Measurements from ENCODE around the gene EIPR1. TPM values are rescaled to one million over a fixed set of nuclear protein-coding genes. Genes with fewer than 3 reads are reported as not detected.
"Not testable (repeated sequence)": the region's sequence is repeated elsewhere in the genome, so short reads cannot be mapped to it uniquely, and the experiment has no call there.

EIPR1 gene
- total and polyA plus RNA-seq, 2 donors, result 21.3 to 31.9 TPM

DNA sequence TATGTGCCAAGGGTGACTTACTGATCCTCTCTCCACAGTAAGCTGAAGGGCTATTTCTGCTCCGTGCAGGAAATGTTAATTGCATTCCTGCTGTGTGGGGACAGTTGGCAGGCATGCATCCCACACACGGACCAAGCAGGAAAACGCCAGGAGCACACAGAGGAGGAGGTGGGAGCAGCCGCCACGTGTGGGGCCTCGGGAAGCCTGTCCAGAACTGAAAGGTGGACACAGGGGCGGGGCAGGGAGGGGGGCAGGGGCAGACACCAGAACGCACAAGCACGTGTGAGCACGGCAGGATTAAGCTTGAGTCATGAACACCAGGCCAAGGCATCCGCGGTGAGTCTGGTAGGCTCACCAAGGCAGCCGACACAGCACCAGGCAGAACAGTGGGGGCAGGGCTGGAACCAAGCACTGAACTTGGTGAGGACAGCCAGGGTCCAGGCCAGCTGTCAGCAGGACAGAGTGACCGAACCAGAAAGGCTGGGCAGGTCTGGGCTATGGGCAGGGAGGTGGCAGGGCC lies 177.1 kb downstream of the EIPR1 start:
- peaks cover 15 to 20% of the 10 kb centered on the region in 2 donors for H3K36me3 ChIP-seq (ENCODE audit: control insufficient read depth in 2 of 2, insufficient read depth in 2 of 2, low read length in 1 of 2)
- peaks cover 0 to 4% of the 10 kb centered on the region in 2 donors for H3K4me1 ChIP-seq (ENCODE audit: control insufficient read depth in 2 of 2, insufficient read depth in 2 of 2, low read length in 2 of 2)
- H3K27ac ChIP-seq (ENCODE audit: low read depth in 1 of 2, low read length in 1 of 2), result no peak overlapping the region
- H3K9me3 ChIP-seq (ENCODE audit: control insufficient read depth in 2 of 2, insufficient read depth in 1 of 2, low read length in 1 of 2), result no peaks in the 10 kb centered on the region
- no peak for DNase-seq (ENCODE audit: low read depth in 6 of 9, low spot score in 9 of 9)
- WGBS, result 87% methylated on average over 14 of the region's 14 CpGs
- no peak overlapping the region for H3K4me3 ChIP-seq (ENCODE audit: low read length in 2 of 2)
- H3K27me3 ChIP-seq (ENCODE audit: control insufficient read depth in 2 of 2, insufficient read depth in 1 of 2, low read length in 1 of 2), result no peaks in the 10 kb centered on the region

DNA sequence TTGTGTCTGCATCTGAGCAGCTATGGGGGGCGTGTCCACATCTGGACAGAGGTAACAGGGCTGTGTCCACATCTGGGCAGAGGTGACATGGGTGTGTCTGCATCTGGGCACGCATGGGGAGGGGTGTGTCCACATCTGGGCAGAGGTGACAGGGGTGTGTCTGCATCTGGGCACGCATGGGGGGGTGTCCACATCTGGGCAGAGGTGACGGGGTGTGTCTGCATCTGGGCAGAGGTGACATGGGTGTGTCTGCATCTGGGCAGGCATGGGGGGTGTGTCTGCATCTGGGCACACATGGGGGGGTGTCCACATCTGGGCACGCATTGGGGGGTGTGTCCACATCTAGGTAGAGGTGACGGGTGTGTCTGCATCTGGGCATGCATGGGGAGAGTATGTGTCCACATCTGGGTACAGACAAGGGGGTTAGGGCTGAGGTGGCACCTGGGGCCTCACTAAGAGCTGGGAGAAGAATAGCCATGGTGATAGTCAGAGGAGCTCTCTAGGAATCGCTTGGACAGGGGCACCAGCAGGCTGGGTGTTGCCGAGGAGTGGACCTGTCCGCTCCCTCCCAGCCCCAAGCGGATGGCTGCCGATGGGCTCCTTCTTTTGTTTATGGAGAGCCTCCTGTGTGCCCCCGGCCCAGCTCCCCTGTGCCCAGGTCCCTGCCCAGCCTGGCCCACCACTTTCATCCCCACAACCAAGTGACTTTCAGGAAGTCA lies 177.8 kb downstream of the EIPR1 start:
- no peak for DNase-seq (ENCODE audit: low read depth in 6 of 9, low spot score in 9 of 9)
- H3K4me3 ChIP-seq (ENCODE audit: low read length in 2 of 2), result no peak overlapping the region
- no peak overlapping the region for H3K27ac ChIP-seq (ENCODE audit: low read depth in 1 of 2, low read length in 1 of 2)
- peaks cover 0 to 2% of the 10 kb centered on the region in 2 donors for H3K4me1 ChIP-seq (ENCODE audit: control insufficient read depth in 2 of 2, insufficient read depth in 2 of 2, low read length in 2 of 2)
- WGBS, result 87% methylated on average over 12 of the region's 12 CpGs
- H3K9me3 ChIP-seq (ENCODE audit: control insufficient read depth in 2 of 2, insufficient read depth in 1 of 2, low read length in 1 of 2), result no peaks in the 10 kb centered on the region
- no peaks in the 10 kb centered on the region for H3K27me3 ChIP-seq (ENCODE audit: control insufficient read depth in 2 of 2, insufficient read depth in 1 of 2, low read length in 1 of 2)
- H3K36me3 ChIP-seq (ENCODE audit: control insufficient read depth in 2 of 2, insufficient read depth in 2 of 2, low read length in 1 of 2), result peaks cover 20 to 21% of the 10 kb centered on the region in 2 donors

DNA sequence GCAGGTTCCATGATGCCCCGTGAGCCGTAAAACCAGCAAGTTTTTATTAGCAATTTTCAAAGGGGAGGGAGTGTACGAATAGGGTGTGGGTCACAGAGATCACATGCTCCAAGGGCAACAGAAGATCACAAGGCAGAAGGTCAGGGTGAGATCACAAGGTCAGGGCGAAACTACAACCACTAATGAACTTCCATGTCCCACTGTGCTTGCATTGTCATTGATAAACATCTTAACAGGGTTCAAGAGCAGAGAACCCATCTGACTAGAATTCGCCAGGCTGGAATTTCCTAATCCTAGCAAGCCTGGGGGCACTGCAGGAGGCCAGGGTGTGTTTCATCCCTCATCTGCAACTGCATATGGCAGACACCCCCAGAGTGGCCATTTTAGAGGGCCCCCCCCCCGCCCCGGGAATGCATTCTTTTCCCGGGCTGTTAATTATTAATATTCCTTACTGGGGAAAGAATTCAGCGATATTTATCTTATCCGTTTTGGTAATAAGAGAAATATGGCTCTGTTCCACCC lies 178.9 kb downstream of the EIPR1 start:
- H3K36me3 ChIP-seq (ENCODE audit: control insufficient read depth in 2 of 2, insufficient read depth in 2 of 2, low read length in 1 of 2), result peaks cover 22 to 26% of the 10 kb centered on the region in 2 donors
- not testable (repeated sequence) for H3K4me3 ChIP-seq (ENCODE audit: low read length in 2 of 2); H3K27me3 ChIP-seq (ENCODE audit: control insufficient read depth in 2 of 2, insufficient read depth in 1 of 2, low read length in 1 of 2); H3K27ac ChIP-seq (ENCODE audit: low read depth in 1 of 2, low read length in 1 of 2); H3K4me1 ChIP-seq (ENCODE audit: control insufficient read depth in 2 of 2, insufficient read depth in 2 of 2, low read length in 2 of 2); DNase-seq (ENCODE audit: low read depth in 6 of 9, low spot score in 9 of 9); H3K9me3 ChIP-seq (ENCODE audit: control insufficient read depth in 2 of 2, insufficient read depth in 1 of 2, low read length in 1 of 2)
- 78% methylated on average over 10 of the region's 10 CpGs for WGBS

DNA sequence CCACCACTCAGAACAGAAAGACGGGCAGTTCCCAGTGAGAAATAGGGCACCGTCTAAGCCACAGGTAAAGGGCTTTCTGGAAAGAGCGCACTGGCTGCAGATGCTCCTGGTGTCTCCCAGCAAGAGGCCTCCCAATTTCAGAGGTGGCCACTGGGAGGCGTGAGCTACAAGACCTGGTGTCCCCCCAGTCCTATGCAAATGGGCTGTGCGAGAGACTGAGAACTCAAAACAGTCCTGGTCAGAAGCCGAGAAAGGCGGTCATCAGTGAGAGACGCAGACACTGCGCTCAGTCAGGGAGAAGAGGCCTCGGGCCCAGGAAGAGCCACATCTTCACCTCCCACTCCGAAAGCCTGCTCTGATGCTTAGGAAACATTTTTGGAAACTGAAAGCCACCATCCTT lies 179.5 kb downstream of the EIPR1 start:
- 97% methylated on average over 11 of the region's 11 CpGs for WGBS
- no peak for DNase-seq (ENCODE audit: low read depth in 6 of 9, low spot score in 9 of 9)
- no peaks in the 10 kb centered on the region for H3K9me3 ChIP-seq (ENCODE audit: control insufficient read depth in 2 of 2, insufficient read depth in 1 of 2, low read length in 1 of 2)
- no peaks in the 10 kb centered on the region for H3K4me1 ChIP-seq (ENCODE audit: control insufficient read depth in 2 of 2, insufficient read depth in 2 of 2, low read length in 2 of 2)
- no peaks in the 10 kb centered on the region for H3K27me3 ChIP-seq (ENCODE audit: control insufficient read depth in 2 of 2, insufficient read depth in 1 of 2, low read length in 1 of 2)
- peaks cover 22 to 32% of the 10 kb centered on the region in 2 donors for H3K36me3 ChIP-seq (ENCODE audit: control insufficient read depth in 2 of 2, insufficient read depth in 2 of 2, low read length in 1 of 2)
- H3K27ac ChIP-seq (ENCODE audit: low read depth in 1 of 2, low read length in 1 of 2), result no peak overlapping the region
- no peak overlapping the region for H3K4me3 ChIP-seq (ENCODE audit: low read length in 2 of 2)

DNA sequence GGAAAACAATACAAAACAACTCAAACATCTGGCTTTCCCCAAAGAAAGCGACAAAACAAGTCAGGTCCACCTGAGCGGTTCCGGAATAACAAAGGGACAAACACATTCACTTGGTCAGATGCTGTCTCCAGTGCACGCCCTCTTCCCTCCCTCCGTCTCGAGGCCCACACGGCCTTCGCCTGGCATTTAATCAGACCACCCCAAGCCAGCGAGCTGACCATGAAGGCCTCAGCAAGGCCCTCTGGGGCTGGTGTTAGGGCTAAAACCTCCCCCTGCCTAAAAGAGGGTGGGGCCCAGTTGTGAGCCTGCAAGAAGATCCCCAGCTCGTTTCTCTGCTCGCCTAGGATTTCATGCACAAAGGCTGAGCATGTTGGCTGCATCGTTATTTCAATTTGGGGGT lies 180.3 kb downstream of the EIPR1 start:
- no peak overlapping the region for H3K4me3 ChIP-seq (ENCODE audit: low read length in 2 of 2)
- no peaks in the 10 kb centered on the region for H3K9me3 ChIP-seq (ENCODE audit: control insufficient read depth in 2 of 2, insufficient read depth in 1 of 2, low read length in 1 of 2)
- WGBS, result 79% methylated on average over 12 of the region's 12 CpGs
- no peak for DNase-seq (ENCODE audit: low read depth in 6 of 9, low spot score in 9 of 9)
- H3K27ac ChIP-seq (ENCODE audit: low read depth in 1 of 2, low read length in 1 of 2), result no peak overlapping the region
- H3K4me1 ChIP-seq (ENCODE audit: control insufficient read depth in 2 of 2, insufficient read depth in 2 of 2, low read length in 2 of 2), result no peaks in the 10 kb centered on the region
- H3K27me3 ChIP-seq (ENCODE audit: control insufficient read depth in 2 of 2, insufficient read depth in 1 of 2, low read length in 1 of 2), result no peaks in the 10 kb centered on the region
- H3K36me3 ChIP-seq (ENCODE audit: control insufficient read depth in 2 of 2, insufficient read depth in 2 of 2, low read length in 1 of 2), result peaks cover 28 to 40% of the 10 kb centered on the region in 2 donors

DNA sequence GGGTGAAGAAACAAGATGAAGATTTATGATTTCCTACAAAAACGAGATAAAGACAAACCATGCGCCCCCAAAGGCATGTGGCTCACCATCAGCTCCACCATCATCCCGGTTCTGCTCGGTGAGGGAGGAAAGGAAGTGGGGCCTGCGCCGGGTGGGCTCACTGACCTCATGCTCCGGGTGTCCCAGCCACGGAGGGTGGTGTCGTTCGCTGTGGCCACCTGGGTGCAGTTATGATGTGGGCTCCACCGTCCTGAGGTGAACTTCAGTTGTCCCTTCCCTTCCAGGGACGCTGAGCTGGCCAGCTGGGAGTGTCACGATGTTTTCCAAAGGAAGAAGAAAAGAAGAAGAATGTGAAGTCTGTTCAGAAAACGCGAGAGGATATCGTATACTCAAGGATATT lies 180.9 kb downstream of the EIPR1 start:
- H3K36me3 ChIP-seq (ENCODE audit: control insufficient read depth in 2 of 2, insufficient read depth in 2 of 2, low read length in 1 of 2), result peaks cover 32 to 42% of the 10 kb centered on the region in 2 donors
- WGBS, result 96% methylated on average over 16 of the region's 16 CpGs

DNA sequence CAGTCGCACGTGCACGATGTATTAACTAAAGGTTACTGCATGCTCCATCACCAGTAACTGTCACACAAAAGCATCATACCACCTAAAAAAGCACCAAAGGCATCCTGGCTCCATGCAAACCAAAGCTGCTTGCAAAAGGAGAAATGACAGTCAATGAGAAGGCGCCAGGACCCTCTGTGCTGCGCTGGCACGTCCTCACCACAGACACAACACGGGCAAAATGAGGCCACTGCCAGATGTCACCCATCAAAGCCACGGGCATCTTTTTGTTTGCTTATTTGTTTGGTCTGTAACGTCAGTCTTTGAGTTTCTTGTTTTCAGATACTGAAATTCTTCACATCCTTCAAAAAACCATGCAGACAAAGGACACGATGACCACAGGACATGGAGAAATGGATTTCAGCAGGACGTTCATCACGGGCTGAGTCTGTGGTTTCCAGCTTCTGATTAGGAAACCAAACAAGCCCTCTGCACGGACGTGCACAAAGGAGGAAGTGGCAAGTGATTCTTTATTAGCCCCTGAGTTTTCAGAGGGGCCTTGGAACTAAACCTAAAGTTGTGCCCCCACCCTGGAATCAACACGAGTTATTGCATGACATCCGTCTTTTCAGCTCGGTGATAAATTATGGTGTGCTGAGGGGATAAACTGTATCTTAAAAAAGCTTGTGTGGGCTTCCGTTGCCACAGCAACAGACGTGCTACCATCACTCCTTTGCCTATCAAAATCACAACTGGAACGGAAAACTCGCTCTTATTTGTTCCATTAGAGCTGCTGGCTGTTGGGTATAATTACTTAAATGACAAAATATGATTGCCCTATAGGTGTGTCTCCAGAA lies 181.8 kb downstream of the EIPR1 start:
- no peaks in the 10 kb centered on the region for H3K4me1 ChIP-seq (ENCODE audit: control insufficient read depth in 2 of 2, insufficient read depth in 2 of 2, low read length in 2 of 2)
- H3K4me3 ChIP-seq (ENCODE audit: low read length in 2 of 2), result no peak overlapping the region
- no peak overlapping the region for H3K27ac ChIP-seq (ENCODE audit: low read depth in 1 of 2, low read length in 1 of 2)
- H3K9me3 ChIP-seq (ENCODE audit: control insufficient read depth in 2 of 2, insufficient read depth in 1 of 2, low read length in 1 of 2), result no peaks in the 10 kb centered on the region
- DNase-seq (ENCODE audit: low read depth in 6 of 9, low spot score in 9 of 9), result no peak
- H3K36me3 ChIP-seq (ENCODE audit: control insufficient read depth in 2 of 2, insufficient read depth in 2 of 2, low read length in 1 of 2), result peaks cover 37 to 42% of the 10 kb centered on the region in 2 donors
- no peaks in the 10 kb centered on the region for H3K27me3 ChIP-seq (ENCODE audit: control insufficient read depth in 2 of 2, insufficient read depth in 1 of 2, low read length in 1 of 2)
- WGBS, result 80% methylated on average over 21 of the region's 21 CpGs

More for the DNA sequence above, 180.9 kb downstream of the EIPR1 start:
- Histone ChIP-seq H3K9me3 (ENCODE audit: control insufficient read depth in 2 of 2, insufficient read depth in 1 of 2, low read length in 1 of 2) (no peaks in the 10 kb centered on the region), H3K27ac (ENCODE audit: low read depth in 1 of 2, low read length in 1 of 2) (no peak overlapping the region), H3K4me1 (ENCODE audit: control insufficient read depth in 2 of 2, insufficient read depth in 2 of 2, low read length in 2 of 2) (no peaks in the 10 kb centered on the region), H3K4me3 (ENCODE audit: low read length in 2 of 2) (no peak overlapping the region), H3K27me3 (ENCODE audit: control insufficient read depth in 2 of 2, insufficient read depth in 1 of 2, low read length in 1 of 2) (no peaks in the 10 kb centered on the region)
- DNase-seq (ENCODE audit: low read depth in 6 of 9, low spot score in 9 of 9), result no peak

DNA sequence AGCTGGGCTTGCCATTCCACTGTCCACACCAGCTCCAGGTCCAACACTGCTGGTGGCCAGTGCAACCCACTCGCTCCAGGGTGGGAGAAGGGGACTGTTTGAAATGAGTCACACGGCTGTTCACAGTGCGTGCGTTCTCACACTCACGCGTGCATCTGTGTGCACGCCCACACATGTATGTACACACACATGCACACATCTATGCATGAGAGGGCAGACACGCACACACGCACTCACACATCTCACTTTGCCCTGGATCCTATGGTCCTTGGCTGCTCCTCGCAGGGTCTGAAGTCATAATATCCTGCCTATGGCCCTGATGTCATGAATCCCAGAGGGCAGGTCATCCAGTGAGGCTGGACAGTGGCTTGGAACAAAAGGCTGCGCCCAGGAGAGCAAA lies 182.8 kb downstream of the EIPR1 start:
- H3K36me3 ChIP-seq (ENCODE audit: control insufficient read depth in 2 of 2, insufficient read depth in 2 of 2, low read length in 1 of 2), result peaks cover 42 to 44% of the 10 kb centered on the region in 2 donors

More for the DNA sequence above, 182.8 kb downstream of the EIPR1 start:
- H3K27me3 ChIP-seq (ENCODE audit: control insufficient read depth in 2 of 2, insufficient read depth in 1 of 2, low read length in 1 of 2), result no peaks in the 10 kb centered on the region
- DNase-seq (ENCODE audit: low read depth in 6 of 9, low spot score in 9 of 9), result no peak
- WGBS, result 98% methylated on average over 11 of the region's 11 CpGs
- no peak overlapping the region for H3K27ac ChIP-seq (ENCODE audit: low read depth in 1 of 2, low read length in 1 of 2)
- H3K4me1 ChIP-seq (ENCODE audit: control insufficient read depth in 2 of 2, insufficient read depth in 2 of 2, low read length in 2 of 2), result no peaks in the 10 kb centered on the region
- no peaks in the 10 kb centered on the region for H3K9me3 ChIP-seq (ENCODE audit: control insufficient read depth in 2 of 2, insufficient read depth in 1 of 2, low read length in 1 of 2)
- H3K4me3 ChIP-seq (ENCODE audit: low read length in 2 of 2), result no peak overlapping the region

Measured in thymus (tissue), 11 donors.